HG03066 (cell line): ENCODE measurements around the gene AOC3.
"Not testable (repeated sequence)": the region's sequence is repeated elsewhere in the genome, so short reads cannot be mapped to it uniquely, and the experiment has no call there.

Experiments used
- ATAC-seq: cut with Tn5 transposase; IDR thresholded peaks from one replicate; pipeline ENCODE4 v1.9.1; 2021; ENCODE audit warnings: low read depth; ENCODE audit not compliant: unreplicated experiment

The AOC3 gene

DNA sequence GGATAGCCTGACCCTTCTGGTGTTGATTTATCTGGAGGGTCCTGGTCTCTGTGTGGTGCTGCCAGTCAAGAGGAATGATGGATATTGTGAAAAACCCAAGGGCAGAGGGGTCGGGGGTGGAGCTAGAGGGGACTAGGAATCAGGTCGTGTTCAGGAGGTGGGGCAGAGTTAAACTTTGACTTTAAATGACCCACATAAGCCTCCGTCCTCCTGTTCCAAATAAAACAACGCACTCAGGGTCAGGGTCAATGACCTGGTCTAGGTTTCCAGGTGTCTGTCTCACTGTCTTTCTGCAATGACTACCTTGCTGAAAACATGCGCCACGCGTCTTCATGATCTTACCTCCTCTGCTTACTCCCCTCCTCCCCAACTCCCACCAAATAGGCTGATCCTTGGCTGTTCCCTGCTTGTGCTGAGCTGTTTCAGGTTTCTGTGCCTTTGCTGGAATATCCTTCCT is 14.7 kb downstream of the AOC3 start:
- ATAC-seq, result no peak

DNA sequence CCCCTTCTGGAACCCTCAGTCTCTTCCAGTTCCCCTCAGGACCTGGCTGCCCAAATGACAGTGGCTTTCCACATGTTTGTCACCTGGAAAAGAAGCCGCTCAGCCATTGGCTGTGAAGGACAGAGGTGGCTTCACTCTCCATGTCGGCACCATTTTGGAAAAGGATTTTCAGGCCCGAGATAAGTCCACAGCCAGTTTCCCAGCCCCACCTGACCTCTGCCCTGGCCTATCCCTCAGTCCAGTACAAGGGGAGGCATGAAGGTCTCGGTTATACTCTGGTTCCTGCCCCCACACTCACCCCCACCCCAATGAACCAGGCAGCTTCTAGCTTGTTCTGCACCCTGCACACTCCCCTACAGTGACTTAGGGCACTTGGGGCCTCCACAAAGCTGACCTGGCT is 15.2 kb downstream of the AOC3 start:
- no peak for ATAC-seq

DNA sequence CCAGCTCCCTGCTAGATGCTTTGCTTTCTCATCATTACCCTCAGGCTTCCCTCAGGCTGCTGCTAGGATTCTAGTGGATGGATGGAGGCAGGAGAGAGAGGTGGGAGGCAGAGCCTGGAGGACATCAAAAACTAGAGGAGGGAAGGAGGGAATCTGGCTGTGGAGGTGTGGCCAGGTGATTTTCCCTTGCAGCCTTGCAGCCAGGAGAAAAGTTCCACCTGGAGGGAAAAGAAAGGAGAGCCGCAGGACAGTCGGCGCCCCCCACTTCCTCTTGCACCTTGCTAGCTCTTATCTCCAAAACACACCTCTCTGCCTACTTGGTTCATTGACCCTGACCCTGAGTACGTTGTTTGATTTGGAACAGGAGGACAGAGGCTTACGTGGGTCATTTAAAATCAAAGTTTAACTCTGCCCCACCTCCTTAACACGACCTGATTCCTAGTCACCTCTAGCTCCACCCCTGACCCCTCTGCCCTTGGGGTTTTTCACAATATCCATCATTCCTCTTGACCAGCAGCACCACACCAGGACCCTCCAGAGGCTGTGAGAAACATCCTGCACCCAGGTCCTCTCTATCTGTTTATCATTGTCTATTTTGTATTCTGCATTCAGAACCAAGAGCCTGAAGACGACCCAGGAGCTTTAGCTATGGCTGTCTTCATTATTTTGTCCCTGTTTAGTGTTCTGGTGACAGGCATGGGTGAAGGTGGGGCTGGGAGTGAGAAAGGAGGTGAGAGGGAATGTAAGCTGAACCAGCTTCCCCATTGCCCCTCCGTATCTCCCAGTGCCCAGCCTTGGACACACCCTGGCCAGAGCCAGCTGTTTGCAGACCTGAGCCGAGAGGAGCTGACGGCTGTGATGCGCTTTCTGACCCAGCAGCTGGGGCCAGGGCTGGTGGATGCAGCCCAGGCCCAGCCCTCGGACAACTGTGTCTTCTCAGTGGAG is 15.9 kb downstream of the AOC3 start:
- no peak for ATAC-seq

DNA sequence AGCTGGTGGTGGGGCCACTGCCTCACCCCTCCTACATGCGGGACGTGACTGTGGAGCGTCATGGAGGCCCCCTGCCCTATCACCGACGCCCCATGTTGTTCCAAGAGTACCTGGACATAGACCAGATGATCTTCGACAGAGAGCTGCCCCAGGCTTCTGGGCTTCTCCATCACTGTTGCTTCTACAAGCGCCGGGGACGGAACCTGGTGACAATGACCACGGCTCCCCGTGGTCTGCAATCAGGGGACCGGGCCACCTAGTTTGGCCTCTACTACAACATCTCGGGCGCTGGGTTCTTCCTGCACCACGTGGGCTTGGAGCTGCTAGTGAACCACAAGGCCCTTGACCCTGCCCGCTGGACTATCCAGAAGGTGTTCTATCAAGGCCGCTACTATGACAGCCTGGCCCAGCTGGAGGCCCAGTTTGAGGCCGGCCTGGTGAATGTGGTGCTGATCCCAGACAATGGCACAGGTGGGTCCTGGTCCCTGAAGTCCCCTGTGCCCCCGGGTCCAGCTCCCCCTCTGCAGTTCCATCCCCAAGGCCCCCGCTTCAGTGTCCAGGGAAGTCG is 16.8 kb downstream of the AOC3 start:
- not testable (repeated sequence) for ATAC-seq

DNA sequence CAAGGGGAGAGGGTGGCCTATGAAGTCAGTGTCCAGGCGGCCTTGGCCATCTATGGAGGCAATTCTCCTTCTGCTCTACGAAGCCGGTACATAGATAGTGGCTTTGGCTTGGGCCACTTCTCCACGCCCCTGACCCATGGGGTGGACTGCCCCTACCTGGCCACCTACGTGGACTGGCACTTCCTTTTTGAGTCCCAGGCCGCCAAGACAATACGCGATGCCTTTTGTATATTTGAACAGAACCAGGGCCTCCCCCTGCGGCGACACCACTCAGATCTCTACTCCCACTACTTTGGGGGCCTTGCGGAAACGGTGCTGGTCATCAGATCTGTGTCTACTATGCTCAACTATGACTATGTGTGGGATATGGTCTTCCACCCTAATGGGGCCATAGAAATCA is 17.3 kb downstream of the AOC3 start:
- no peak for ATAC-seq

DNA sequence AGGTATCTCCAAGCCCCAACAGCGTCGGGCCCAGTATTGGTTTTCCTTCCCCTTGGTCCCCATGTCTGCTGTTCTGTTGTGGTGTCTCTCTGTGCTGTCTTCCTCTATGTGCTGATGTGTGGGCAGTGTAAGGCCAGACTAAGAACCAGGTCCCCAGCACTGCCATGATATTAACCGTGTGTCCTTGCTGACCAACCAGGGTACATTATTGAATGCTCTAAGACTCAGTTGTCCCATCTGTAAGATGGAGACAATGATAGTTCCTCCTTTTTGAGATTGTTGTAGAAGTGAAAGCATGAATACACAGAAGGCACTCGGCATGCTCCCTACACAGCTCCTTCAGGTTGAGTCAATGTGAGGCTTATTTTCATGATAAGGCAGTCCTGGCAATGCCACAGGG is 20.6 kb downstream of the AOC3 start:
- no peak for ATAC-seq

DNA sequence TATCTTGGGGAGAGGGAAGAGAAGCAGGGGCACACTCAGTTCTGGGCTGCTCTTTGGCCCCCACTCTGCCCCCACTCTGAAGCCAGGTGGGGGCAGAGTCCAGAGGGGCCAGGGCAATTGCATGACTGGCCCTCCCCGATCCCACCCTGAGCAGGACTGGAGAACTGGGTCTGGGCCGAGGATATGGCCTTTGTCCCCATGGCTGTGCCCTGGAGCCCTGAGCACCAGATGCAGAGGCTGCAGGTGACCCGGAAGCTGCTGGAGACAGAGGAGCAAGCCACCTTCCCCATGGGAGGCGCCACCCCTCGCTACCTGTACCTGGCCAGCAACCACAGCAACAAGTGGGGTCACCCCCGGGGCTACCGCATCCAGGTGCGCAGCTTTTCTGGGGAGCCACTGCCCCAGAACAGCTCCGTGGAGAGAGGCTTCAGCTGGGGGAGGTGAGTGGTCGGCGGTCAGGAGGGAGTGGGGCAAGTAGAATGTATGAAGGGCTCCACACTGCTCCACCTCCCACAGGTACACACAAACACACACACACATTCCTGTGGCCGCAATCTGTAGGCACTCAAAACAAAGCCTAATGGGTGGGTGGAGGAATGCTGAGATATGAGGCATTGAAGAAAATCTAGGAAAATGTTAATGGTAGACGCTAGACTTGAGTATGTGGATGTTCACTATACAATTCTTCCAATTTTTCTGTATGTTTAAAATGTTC is 21.4 kb downstream of the AOC3 start:
- ATAC-seq, result no peak

DNA sequence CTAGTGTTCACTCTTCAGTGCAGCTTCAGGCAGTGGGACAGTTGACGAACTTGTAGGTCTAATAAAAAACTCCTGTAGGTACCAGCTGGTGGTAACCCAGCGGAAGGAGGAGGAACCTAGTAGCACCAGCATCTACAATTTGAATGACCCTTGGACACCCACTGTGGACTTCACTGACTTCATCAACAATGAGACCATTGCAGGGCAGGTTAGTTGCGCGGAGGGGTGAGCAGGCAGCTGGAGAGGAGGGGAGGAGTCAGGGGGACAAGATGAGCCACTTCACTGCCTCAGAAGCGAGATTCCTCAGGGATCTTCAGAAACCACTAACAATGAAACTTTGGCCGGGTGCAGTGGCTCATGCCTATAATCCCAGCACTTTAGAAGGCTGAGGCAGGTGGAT is 22.3 kb downstream of the AOC3 start:
- no peak for ATAC-seq

DNA sequence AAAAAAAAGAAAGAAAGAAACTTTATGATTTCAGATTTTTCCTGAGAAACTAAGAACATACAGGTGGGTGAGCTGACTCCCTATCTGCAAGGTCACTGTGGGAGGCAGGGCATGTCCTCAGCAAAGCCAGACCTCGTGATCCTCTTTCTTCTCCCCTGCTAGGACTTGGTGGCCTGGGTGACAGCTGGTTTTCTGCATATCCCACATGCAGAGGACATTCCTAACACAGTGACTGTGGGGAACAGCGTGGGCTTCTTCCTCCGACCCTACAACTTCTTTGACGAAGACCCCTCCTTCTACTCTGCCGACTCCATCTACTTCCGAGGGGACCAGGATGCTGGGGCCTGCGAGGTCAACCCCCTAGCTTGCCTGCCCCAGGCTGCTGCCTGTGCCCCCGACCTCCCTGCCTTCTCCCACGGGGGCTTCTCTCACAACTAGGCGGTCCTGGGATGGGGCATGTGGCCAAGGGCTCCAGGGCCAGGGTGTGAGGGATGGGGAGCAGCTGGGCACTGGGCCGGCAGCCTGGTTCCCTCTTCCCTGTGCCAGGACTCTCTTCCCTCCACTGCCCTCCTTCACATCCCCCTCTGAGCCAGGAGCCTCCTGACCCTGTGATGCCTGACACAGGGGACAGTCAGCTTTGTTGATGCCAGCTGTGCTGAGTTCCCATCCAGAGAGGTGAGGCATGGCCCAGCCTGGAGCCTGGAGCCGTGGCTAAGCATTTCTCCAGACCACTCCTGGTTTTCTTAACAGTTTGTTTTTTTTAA is 23.1 kb downstream of the AOC3 start:
- not testable (repeated sequence) for ATAC-seq

DNA sequence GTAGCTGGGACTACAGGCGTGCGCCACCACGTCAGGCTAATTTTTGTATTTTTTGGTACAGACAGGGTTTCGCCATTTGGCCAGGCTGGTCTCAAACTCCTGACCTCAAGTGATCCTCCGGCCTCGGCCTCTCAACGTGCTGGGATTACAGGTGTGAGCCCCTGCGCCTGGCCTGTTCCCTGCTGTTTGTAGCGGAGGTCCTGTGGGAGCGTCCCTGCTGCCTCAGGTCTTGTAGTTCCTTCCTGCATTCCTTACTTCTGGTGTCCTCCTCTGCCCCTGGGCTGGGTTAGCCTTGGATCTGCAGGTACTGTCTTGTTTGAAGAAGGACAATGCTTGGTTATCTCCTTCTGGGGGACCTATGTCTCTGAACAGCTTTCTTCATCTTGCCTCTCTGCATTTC is 26.0 kb downstream of the AOC3 start:
- no peak for ATAC-seq

DNA sequence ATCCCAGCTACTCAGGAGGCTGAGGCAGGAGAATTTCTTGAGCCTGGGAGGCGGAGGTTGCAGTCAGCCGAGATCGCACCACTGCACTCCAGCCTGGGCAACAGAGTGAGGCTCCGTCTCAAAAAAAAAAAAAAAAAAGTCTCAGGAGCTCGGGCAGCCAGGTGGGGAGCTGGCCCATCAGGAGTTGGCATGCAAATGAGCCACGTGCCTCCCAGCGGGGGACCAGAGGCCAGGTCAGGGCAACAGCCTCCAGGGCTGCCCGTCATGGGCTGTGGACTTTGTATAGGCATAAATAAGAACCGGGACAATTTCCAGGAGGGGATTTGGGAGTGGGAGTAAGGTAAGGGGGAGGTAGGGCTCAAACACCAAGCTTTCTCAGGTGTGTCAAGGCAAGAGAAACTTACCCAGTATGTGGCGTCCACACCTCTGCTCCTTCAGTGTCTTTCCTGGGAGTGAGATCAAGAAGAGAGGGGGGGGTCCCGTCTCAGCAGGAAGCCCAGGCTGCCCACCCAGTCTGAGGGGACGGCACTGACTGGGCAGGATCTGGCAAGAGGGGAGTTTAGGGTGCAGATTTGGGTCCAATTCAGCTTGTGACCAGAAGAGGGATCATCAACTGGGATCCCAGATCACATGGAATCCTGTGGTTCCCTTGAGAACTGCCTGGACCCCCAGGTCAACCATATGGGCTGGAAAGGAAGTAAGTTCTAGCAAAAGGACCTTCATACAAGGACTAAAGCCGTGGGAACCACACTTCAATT is 27.3 kb downstream of the AOC3 start:
- no peak for ATAC-seq

DNA sequence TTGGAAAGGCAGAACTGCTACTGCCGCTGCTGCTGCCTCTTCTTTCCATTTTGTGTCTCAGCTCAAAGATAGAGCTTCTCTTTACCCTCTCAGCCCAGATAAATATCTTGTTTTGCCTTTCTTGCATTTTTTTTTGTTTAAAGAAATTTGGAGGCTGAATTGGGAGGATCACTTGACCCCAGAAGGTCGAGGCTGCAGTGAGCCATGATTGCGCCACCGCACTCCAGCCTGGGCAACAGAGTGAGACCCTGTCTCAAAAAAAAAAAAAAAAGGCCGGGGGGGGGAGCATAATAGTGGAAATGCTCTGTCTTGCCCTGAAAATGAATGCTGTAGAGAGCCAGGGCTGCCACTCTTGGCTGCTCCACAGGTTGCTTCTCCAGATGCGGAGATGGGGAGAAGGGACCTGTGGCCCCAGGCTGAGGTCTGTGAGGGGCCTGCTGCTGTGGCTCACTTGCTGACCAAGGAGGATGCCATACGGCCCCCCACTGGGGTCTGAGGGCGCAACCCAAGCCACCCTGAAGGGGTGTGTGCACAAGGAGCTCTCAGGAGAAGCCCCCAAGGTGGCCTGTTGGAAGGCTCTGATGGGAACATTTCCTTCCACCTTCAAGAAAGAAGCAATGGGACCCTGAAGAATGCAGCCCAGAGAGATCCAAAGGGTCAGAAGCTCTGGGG is 28.1 kb downstream of the AOC3 start:
- no peak for ATAC-seq

DNA sequence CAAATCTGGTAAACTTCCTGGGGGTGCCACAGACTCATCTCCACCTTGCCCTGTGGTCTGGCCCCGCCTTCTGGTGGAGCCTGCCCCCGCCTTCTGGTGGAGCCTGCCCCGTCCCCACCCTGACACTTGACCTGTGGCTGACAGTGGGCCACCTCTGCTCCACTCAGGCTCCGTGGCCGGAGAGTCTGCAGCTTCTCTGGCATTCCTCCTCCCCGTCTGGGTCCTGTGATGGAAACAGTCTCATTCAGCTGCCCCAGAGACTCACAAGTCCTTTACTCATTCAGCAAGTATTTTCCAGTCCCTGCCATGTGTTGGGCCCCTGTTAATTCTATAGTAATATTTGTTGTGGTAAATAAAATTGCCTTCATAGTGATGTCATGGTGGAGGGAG is 28.6 kb downstream of the AOC3 start:
- ATAC-seq, result no peak

DNA sequence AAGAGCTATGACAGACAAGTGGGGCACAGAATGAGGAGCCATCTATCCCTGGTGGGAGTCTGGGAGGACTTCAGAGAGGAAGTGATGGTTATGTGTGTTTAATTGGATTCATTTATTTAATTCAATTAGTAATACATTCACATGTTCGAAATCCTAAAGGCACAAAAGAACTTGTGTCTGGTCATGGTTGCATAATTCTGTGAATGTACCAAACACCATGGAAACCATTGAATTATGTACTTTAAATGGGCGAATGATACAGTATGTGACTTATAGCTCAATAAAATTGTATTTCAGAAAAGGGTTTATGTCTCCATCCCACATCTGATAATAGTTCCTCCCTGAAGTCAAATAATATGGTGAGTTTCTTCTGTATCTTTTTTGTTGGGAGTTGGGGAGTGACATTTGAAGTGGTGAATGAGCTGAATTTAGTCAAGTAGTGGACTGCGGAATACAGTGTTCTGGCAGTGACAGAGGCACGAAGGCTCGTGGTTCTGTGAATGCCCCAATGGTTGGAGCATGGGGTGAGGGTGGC is 29.8 kb downstream of the AOC3 start:
- ATAC-seq, result no peak

DNA sequence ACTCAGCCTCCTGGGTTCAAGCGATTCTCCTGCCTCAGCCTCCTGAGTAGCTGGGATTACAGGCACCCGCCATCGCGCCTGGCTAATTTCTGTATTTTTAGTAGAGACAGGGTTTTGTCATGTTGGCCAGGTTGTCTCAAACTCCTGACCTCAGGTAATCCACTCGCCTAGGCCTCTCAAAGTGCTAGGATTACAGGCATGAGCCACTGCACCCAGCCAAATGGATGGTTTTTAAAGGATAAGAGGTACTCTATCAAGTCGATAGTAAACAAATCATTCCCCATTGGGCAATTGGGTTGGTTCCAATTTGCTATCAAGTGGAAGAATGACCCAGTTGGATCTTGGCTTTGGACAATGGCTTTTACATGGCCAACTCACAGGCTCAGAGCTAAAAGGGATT is 30.7 kb downstream of the AOC3 start:
- not testable (repeated sequence) for ATAC-seq

DNA sequence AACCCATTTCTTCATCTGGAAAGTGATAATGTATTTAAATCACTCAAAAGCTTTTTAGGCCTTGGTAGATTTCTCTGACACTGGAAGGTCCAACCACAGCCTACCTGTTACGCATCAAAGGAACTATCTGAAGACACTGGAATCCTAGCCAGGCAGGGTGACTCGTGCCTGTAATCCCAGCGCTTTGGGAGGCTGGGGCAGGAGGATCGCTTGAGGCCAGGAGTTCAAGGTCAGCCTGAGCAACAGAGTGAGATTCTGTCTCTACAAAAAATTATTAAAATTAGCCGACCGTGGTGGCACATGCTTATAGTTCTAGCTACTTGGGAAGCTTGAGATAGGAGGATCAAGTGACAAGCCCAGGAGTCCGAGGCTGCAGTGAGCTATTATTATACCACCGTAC is 31.2 kb downstream of the AOC3 start:
- ATAC-seq, result no peak

DNA sequence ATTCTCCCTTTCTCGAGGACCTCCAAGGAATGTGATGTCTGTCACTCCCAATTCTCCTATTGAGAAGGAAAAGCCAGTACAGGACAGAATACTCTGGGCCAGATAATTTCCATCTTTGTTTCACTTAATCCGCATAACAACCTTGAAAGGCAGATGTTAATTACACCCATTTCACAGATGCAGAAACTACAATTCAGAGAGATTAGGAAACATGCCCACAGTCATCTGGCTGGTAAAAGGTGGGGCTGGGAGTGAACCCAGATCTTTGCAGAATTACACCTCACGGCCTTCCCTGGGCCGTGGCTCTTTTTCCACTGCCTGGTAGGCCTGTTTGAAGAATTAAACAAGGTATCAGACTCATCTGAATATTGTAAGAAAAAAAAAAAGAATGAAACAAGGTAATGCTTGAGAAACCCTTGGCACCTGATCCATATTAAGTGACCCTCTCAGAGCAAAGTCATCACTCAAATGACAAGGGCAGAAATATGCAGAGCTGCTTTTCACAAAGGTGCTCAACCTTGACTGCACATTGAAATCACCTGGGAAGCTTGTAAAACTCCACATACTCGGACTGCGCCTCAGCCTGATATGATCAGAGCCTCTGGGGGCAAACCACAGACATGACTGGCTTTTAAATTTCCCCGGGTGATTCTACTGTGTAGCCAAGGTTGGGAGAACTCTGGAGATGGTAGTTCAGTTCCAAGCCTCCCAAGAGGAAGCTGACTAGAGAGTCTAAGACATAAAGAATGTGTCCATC is 33.0 kb downstream of the AOC3 start:
- no peak for ATAC-seq

DNA sequence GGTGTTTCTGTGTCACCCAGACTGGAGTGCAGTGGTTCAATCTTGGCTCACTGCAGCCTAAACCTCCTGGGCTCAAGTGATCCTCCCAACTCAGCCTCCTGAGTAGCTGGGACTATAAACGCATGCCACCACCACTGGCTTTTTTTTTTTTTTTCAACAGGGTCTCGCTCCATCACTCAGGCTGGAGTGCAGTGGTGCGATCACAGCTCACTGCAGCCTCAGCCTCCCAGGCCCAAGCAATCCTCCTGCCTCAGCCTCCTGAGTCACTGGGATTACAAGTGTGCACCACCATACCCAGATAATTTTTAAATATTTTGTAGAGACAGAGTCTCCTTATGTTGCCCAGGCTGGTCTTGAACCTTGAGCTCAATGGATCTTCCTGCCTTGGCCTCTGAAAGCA is 34.8 kb downstream of the AOC3 start:
- not testable (repeated sequence) for ATAC-seq
